IMR-90 (cell line): Measurements from ENCODE around the gene MEIS1. TPM values are rescaled to one million over a fixed set of nuclear protein-coding genes. Genes with fewer than 3 reads are reported as not detected.
A peak's percentile ranks its signal among the peaks of the same experiment; 100 is the strongest.

ENCODE experiments used
- ATAC-seq: fragments of 200-7000 bp; cut with Tn5 transposase; 2 replicates; pipeline ENCODE4 v1.9.1; 2020; ENCODE audit warnings: low read depth, mild to moderate bottlenecking, moderate library complexity
- BruUV-seq: library from RNA; stranded (reverse); fragments of 400-500 nt; replicated peaks from 2 replicates; lab custom pipeline; 2021; lab: Mats Ljungman, UMichigan
- CTCF ChIA-PET: fragments of 300-600 bp; formaldehyde crosslinking; extraction: SDS; loops from one replicate; lab custom pipeline; 2021; ENCODE audit warnings: antibody characterized with exemption; lab: Yijun Ruan, JAX
- POLR2A ChIA-PET: fragments of 300-600 bp; sonication (Branson Sonifier 250); formaldehyde crosslinking; loops from one replicate; lab custom pipeline; 2022; ENCODE audit warnings: antibody characterized with exemption; ENCODE audit not compliant: unreplicated experiment; lab: Charles Lee
- DNase-seq: peaks from one replicate; pipeline ENCODE4 v3.0.0; 2013
- H2AFZ ChIP-seq: replicated peaks from 2 replicates; pipeline ENCODE3; 2013; ENCODE audit warnings: low read length, mild to moderate bottlenecking; ENCODE audit not compliant: poor library complexity
- H2AK5ac ChIP-seq: 2 replicates; pipeline ENCODE4 v1.6.1; 2013; ENCODE audit warnings: low read depth, low read length, inconsistent platforms
- H2AK9ac ChIP-seq: replicated peaks from 2 replicates; pipeline ENCODE3; 2013; ENCODE audit warnings: mild to moderate bottlenecking, low read depth, low read length, moderate library complexity; ENCODE audit not compliant: poor library complexity
- H2BK120ac ChIP-seq: 2 replicates; pipeline ENCODE4 v1.6.1; 2013; ENCODE audit warnings: low read depth, low read length, inconsistent platforms
- H2BK15ac ChIP-seq: 3 replicates; pipeline ENCODE4 v1.6.1; 2013; ENCODE audit warnings: low read depth, low read length, inconsistent platforms
- H2BK20ac ChIP-seq: 2 replicates; pipeline ENCODE4 v1.6.1; 2013; ENCODE audit warnings: low read depth, mild to moderate bottlenecking, inconsistent platforms, low read length, moderate library complexity
- H2BK5ac ChIP-seq: 2 replicates; pipeline ENCODE4 v1.6.1; 2013; ENCODE audit warnings: mild to moderate bottlenecking, low read depth, low read length, inconsistent platforms; ENCODE audit not compliant: poor library complexity, severe bottlenecking
- H3K14ac ChIP-seq: replicated peaks from 2 replicates; pipeline ENCODE4 v1.6.1; 2013; ENCODE audit warnings: low read depth, low read length, inconsistent platforms
- H3K18ac ChIP-seq: 2 replicates; pipeline ENCODE4 v1.6.1; 2013; ENCODE audit warnings: low read depth, low read length, control low read depth
- H3K23ac ChIP-seq: 2 replicates; pipeline ENCODE4 v1.6.1; 2013; ENCODE audit warnings: low read depth, low read length, inconsistent platforms
- H3K27ac ChIP-seq: 2 replicates; pipeline ENCODE4 v1.5.1; 2013; ENCODE audit warnings: mild to moderate bottlenecking, control low read depth, low read length; ENCODE audit not compliant: insufficient read depth
- H3K27me3 ChIP-seq: 2 replicates; pipeline ENCODE4 v1.6.1; 2013; ENCODE audit warnings: low read length; ENCODE audit not compliant: control insufficient read depth, insufficient read depth
- H3K36me3 ChIP-seq: 2 replicates; pipeline ENCODE4 v1.6.1; 2013; ENCODE audit warnings: low read length, mixed read lengths; ENCODE audit not compliant: control insufficient read depth, insufficient read depth
- H3K4ac ChIP-seq: 2 replicates; pipeline ENCODE4 v1.6.1; 2013; ENCODE audit warnings: low read depth, low read length, inconsistent platforms
- H3K4me1 ChIP-seq: 2 replicates; pipeline ENCODE4 v1.6.1; 2013; ENCODE audit warnings: low read length, mixed read lengths; ENCODE audit not compliant: control insufficient read depth, insufficient read depth
- H3K4me2 ChIP-seq: 2 replicates; pipeline ENCODE4 v1.6.1; 2013; ENCODE audit warnings: low read depth, mild to moderate bottlenecking, control low read depth, low read length, moderate library complexity
- H3K4me3 ChIP-seq: 2 replicates; pipeline ENCODE4 v1.5.1; 2013; ENCODE audit warnings: low read depth, mild to moderate bottlenecking, control low read depth, low read length, moderate library complexity; ENCODE audit not compliant: insufficient read depth
- H3K56ac ChIP-seq: 2 replicates; pipeline ENCODE4 v1.6.1; 2013; ENCODE audit warnings: low read length, inconsistent platforms; ENCODE audit not compliant: insufficient read depth; ENCODE audit errors: extremely low read depth
- H3K79me1 ChIP-seq, 2 experiments: 2 replicates each; pipeline ENCODE4 v1.6.1; 2013; ENCODE audit warnings: low read length in 2 of 2, inconsistent platforms in 1 of 2, low read depth in 1 of 2
- H3K9ac ChIP-seq: 2 replicates; pipeline ENCODE4 v1.6.1; 2013; ENCODE audit warnings: low read depth, low read length, control low read depth
- H3K9me1 ChIP-seq: 2 replicates; pipeline ENCODE4 v1.6.1; 2013; ENCODE audit warnings: low read length, inconsistent platforms; ENCODE audit not compliant: insufficient read depth
- H3K9me3 ChIP-seq: 2 replicates; pipeline ENCODE4 v1.6.1; 2013; ENCODE audit warnings: low read length; ENCODE audit not compliant: control insufficient read depth, insufficient read depth
- H4K20me1 ChIP-seq: 2 replicates; pipeline ENCODE4 v1.6.1; 2013; ENCODE audit warnings: low read length, inconsistent platforms; ENCODE audit not compliant: insufficient read depth
- H4K5ac ChIP-seq: 2 replicates; pipeline ENCODE4 v1.6.1; 2013; ENCODE audit warnings: mild to moderate bottlenecking, low read depth, low read length, control low read depth
- H4K8ac ChIP-seq, 2 experiments: 2 replicates each; pipeline ENCODE4 v1.6.1; 2013; ENCODE audit warnings: low read depth in 2 of 2, low read length in 2 of 2, control low read depth in 1 of 2, inconsistent platforms in 1 of 2
- H4K91ac ChIP-seq: 2 replicates; pipeline ENCODE4 v1.6.1; 2013; ENCODE audit warnings: low read depth, low read length, inconsistent platforms; ENCODE audit not compliant: insufficient read depth
- MAFK ChIP-seq: IDR thresholded peaks from 2 replicates; pipeline ENCODE4 v1.6.1; 2012; ENCODE audit warnings: low read depth, low read length, improper control_type of control experiment
- RAD21 ChIP-seq: IDR thresholded peaks from 2 replicates; pipeline ENCODE4 v1.6.1; 2012; ENCODE audit warnings: low read length, improper control_type of control experiment
- USF2 ChIP-seq: fragments of 150-350 bp; IDR thresholded peaks from 2 replicates; pipeline ENCODE4 v1.6.1; 2017; ENCODE audit warnings: mild to moderate bottlenecking, antibody characterized with exemption, low read length, low read depth
- WGBS, 2 experiments: methylation state at CpG; one replicate each; pipeline versions ENCODE4 v1.1.5 to v1.1.7; 2013; ENCODE audit warnings: missing lambda C conversion rate in 2 of 2; ENCODE audit not compliant: insufficient read length in 1 of 2; ENCODE audit errors: extremely low coverage in 2 of 2; 5-methylcytosine and 5-hydroxymethylcytosine counted together
- dilution Hi-C: fragments of 300-500 bp; cut with HindIII; formaldehyde crosslinking; loops from one replicate; pipeline ENCODE4 v1.14.3; 2018; ENCODE audit warnings: low sequenced_read_pairs; ENCODE audit not compliant: unreplicated experiment
- in situ Hi-C: fragments of 300-500 bp; cut with MboI; formaldehyde crosslinking; loops from 3 replicates; pipeline ENCODE4 v1.14.3; 2019; ENCODE audit warnings: low sequenced_read_pairs, inconsistent platforms, mixed read lengths
- intact Hi-C: fragments of 100-400 bp; cut with micrococcal nuclease; formaldehyde crosslinking; loops from 2 replicates; pipeline ENCODE4 v1.10.0; 2022
- polyA plus RNA-seq, 3 experiments: library from polyadenylated mRNA; depleted of rRNA; stranded (reverse); fragments of >200 nt; gene quantifications; 2 replicates each; pipeline ENCODE4 v1.2.3, GENCODE V29; 2012; ENCODE audit warnings: low replicate concordance in 1 of 3
- total RNA-seq: library from RNA; depleted of rRNA; stranded (reverse); fragments of >200 nt; gene quantifications from 2 replicates; pipeline ENCODE4 v1.2.3, GENCODE V29; 2012

MEIS1 gene
- total and polyA plus RNA-seq, 2 of the 4 experiments (the other 2 are of a cell fraction): 54.4 to 157 TPM

- H3K4me3 ChIP-seq: peak overlapping the region; percentile 21; the same call in 1 of the 2 replicates
These were observed 148.3 kb downstream of the MEIS1 start for GRCh38 chr2:66582987-66583880.

More at GRCh38 chr2:66582987-66583880, 148.3 kb downstream of the MEIS1 start:
- peak overlapping the region; percentile 90 for H3K27ac ChIP-seq
- H3K9me1 ChIP-seq: 0 out of 2 replicates have a peak, but pooled peaks cover 6% of the 10 kb centered on the region
- H3K56ac ChIP-seq: peak overlapping the region; percentile 93; the same call in 1 of the 2 replicates
- no peaks in the 10 kb centered on the region for H4K20me1 ChIP-seq
- peak overlapping the region; percentile 88 for H3K14ac ChIP-seq
- no peaks in the 10 kb centered on the region for H3K27me3 ChIP-seq
- H2AK9ac ChIP-seq: peak overlapping the region; percentile 60
- peak overlapping the region; percentile 96 for H2BK120ac ChIP-seq
- H3K4me2 ChIP-seq: peak overlapping the region; percentile 96
- H4K8ac ChIP-seq: peak overlapping the region; percentile 90 to 95
- H3K9ac ChIP-seq: peak overlapping the region; percentile 88
- in situ Hi-C loops (loop anchor here (5.0 to 25.0 kb wide), 6 partner anchors 262 to 1454 kb away; no protein-coding TSS in a partner anchor), dilution Hi-C loops (no loop called here), intact Hi-C loops (loop anchor here (1.0 to 5.0 kb wide), 2 partner anchors 209 to 1067 kb away; no protein-coding TSS in a partner anchor)
- H2BK15ac ChIP-seq: peak overlapping the region; percentile 89; the same call in 2 of the 3 replicates
- H4K5ac ChIP-seq: peak overlapping the region; percentile 86
- ChIA-PET CTCF (interaction anchor here (0.6 kb wide), 1 partner anchor 632 kb away, joined by 3 read pairs; no protein-coding TSS in a partner anchor), POLR2A (no interaction called here)
- peaks cover 4 to 28% of the 10 kb centered on the region in 2 experiments; a peak in 3 of 4 replicates for H3K79me1 ChIP-seq
- DNase-seq: peak; percentile 55
- H2AFZ ChIP-seq: peak overlapping the region; percentile 85
- peak overlapping the region; percentile 93 for H3K18ac ChIP-seq
- 50% methylated on average over 10 of the region's 26 CpGs; no CpG with 5 or more reads in 1 of the 2 experiments for WGBS, 2 experiments
- peaks cover 13% of the 10 kb centered on the region for H3K4me1 ChIP-seq
- peak overlapping the region; percentile 90 for H4K91ac ChIP-seq
- no TSS peak for BruUV-seq
- peak overlapping the region; percentile 90 for H2BK20ac ChIP-seq
- peak overlapping the region; percentile 92 for H3K4ac ChIP-seq
- peak overlapping the region; percentile 78 for H2AK5ac ChIP-seq
- H3K23ac ChIP-seq: peak overlapping the region; percentile 99
- peak overlapping the region; percentile 85 for H2BK5ac ChIP-seq
- peak; percentile 10; the same call in 1 of the 2 replicates for ATAC-seq
- no peaks in the 10 kb centered on the region for H3K36me3 ChIP-seq
- TF ChIP-seq MAFK: no peak
- TF ChIP-seq RAD21: no peak
- no peak for TF ChIP-seq USF2
- H3K9me3 ChIP-seq: no peaks in the 10 kb centered on the region
